Measurements from ENCODE around the gene SIRT5.

SIRT5 gene

DNA sequence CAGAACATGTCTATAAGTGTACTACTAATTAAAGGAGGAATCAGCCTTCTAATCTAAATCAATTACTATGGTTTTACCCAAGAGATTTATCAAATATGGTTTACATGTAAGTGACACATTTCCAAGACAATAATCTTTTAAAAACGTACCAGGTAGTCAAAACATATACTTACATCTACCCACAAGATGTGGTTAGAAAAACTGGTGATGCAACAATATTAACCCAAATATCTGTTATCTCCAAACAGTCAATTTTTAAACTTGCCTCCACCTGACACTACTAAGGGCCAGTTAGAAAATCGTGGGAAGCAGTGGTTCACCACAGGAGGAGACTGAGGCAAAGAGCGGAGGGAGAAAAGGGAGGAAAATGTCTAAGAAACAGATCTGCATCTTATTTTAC is 68.7 kb downstream of the SIRT5 start:
- in situ Hi-C loops (cut with MboI; ENCODE audit: low pct_unique_long_range_greater_than_20kb, low sequenced_read_pairs, unreplicated experiment): no loop called here
- DNase-seq (ENCODE audit: low spot score): no peak
- TF ChIP-seq, protein P1, sequence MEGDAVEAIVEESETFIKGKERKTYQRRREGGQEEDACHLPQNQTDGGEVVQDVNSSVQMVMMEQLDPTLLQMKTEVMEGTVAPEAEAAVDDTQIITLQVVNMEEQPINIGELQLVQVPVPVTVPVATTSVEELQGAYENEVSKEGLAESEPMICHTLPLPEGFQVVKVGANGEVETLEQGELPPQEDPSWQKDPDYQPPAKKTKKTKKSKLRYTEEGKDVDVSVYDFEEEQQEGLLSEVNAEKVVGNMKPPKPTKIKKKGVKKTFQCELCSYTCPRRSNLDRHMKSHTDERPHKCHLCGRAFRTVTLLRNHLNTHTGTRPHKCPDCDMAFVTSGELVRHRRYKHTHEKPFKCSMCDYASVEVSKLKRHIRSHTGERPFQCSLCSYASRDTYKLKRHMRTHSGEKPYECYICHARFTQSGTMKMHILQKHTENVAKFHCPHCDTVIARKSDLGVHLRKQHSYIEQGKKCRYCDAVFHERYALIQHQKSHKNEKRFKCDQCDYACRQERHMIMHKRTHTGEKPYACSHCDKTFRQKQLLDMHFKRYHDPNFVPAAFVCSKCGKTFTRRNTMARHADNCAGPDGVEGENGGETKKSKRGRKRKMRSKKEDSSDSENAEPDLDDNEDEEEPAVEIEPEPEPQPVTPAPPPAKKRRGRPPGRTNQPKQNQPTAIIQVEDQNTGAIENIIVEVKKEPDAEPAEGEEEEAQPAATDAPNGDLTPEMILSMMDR (IDR thresholded peaks at IDR 0.05; ENCODE audit: extremely low read depth, insufficient read depth, missing control alignments): no peak

DNA sequence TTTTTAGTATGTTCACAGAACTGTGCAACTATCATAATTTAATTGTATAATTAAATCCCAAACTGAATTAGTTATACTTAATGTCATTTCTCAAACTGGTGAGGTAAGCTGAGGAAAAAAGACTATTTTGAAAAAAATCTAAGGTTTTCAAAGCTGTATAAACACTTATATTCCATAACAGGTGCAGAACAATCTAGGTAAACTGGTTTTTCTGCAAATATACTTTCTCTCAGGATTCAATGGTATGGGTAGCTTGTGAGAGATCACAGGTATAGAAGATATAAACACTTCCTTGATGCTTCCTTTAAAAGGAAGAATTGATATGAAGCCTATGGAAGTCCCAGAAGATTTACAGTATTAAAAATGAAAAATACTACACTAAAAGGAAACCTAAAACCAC is 74.4 kb downstream of the SIRT5 start:
- in situ Hi-C loops (cut with MboI; ENCODE audit: low pct_unique_long_range_greater_than_20kb, low sequenced_read_pairs, unreplicated experiment): no loop called here
- DNase-seq (ENCODE audit: low spot score): no peak
- TF ChIP-seq, protein P1 (IDR thresholded peaks at IDR 0.05; ENCODE audit: extremely low read depth, insufficient read depth, missing control alignments): no peak

- TF ChIP-seq, protein P1 (IDR thresholded peaks at IDR 0.05; ENCODE audit: extremely low read depth, insufficient read depth, missing control alignments): no peak
- DNase-seq (ENCODE audit: low spot score): no peak
- in situ Hi-C loops (cut with MboI; ENCODE audit: low pct_unique_long_range_greater_than_20kb, low sequenced_read_pairs, unreplicated experiment): no loop called here
These were observed 75.0 kb downstream of the SIRT5 start for GRCh38 chr6:13649393-13649792.

DNA sequence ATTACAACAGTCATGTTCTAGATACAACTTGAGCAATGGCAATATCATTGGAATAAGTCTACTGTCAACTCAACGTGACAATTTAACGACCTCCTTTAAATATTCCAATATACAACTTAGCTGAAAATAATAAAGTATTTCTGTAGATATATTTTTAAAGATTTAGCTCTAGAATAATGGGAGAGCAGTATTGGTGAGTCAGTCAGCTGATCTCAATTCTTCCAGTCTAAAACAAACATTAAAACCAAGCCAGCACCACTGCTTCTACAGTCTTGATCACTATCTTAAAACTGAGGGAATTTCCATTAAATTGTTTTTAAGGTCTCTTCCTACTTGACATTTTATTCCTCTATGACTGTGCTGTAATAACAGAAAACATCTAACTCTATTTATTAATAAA is 78.9 kb downstream of the SIRT5 start:
- TF ChIP-seq, protein P1 (IDR thresholded peaks at IDR 0.05; ENCODE audit: extremely low read depth, insufficient read depth, missing control alignments): no peak
- in situ Hi-C loops (cut with MboI; ENCODE audit: low pct_unique_long_range_greater_than_20kb, low sequenced_read_pairs, unreplicated experiment): no loop called here
- no peak for DNase-seq (ENCODE audit: low spot score)

GRCh38 chr6:13654496-13654895 is 80.1 kb downstream of the SIRT5 start:
- in situ Hi-C loops (cut with MboI; ENCODE audit: low pct_unique_long_range_greater_than_20kb, low sequenced_read_pairs, unreplicated experiment): no loop called here
- no peak for DNase-seq (ENCODE audit: low spot score)
- TF ChIP-seq, protein P1 (IDR thresholded peaks at IDR 0.05; ENCODE audit: extremely low read depth, insufficient read depth, missing control alignments): no peak

DNA sequence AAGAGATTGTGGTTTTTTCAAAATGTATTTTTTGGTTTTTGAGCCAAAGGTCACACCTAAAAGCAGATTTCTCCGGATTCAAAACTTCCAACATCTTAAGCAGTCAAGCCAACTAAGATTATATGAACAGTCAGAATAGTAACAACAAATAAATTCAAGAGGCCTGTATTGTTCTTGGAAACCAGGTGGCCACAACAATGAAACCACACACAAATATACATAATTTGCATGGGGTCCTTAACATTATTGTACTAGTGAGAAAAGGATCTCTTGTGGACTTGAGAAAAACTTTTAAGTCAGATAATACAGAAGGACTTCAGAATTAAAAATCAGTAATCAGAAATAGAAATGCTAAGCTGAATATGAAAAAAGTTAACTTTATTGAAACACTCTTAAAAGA is 81.3 kb downstream of the SIRT5 start:
- in situ Hi-C loops (cut with MboI; ENCODE audit: low pct_unique_long_range_greater_than_20kb, low sequenced_read_pairs, unreplicated experiment): no loop called here
- TF ChIP-seq, protein P1 (IDR thresholded peaks at IDR 0.05; ENCODE audit: extremely low read depth, insufficient read depth, missing control alignments): no peak
- no peak for DNase-seq (ENCODE audit: low spot score)

- TF ChIP-seq, protein P1 (IDR thresholded peaks at IDR 0.05; ENCODE audit: extremely low read depth, insufficient read depth, missing control alignments): no peak
- DNase-seq (ENCODE audit: low spot score): no peak
- in situ Hi-C loops (cut with MboI; ENCODE audit: low pct_unique_long_range_greater_than_20kb, low sequenced_read_pairs, unreplicated experiment): no loop called here
These were observed 85.9 kb downstream of the SIRT5 start for GRCh38 chr6:13660273-13660672.
